Adrenal gland (tissue), 5 donors: ENCODE results near the gene ITGA3.

Experiments used
- CTCF ChIP-seq, 6 experiments: fragments of 450-650 bp in 4 of 6; fragments of 200-600 bp in 2 of 6; sonication (generic) in 1 of 6; IDR thresholded peaks; 1 replicate in 5 of 6; 2 replicates in 1 of 6; pipeline versions ENCODE4 v1.5.1 to v1.8.0; 2016 to 2021; ENCODE audit warnings: antibody characterized with exemption in 6 of 6, mild to moderate bottlenecking in 2 of 6, moderate library complexity in 1 of 6
- POLR2A ChIP-seq, 2 donors: fragments of 450-650 bp; IDR thresholded peaks; one replicate each; pipeline ENCODE4 v1.6.1; 2017; ENCODE audit warnings: antibody characterized with exemption in 2 of 2, mild to moderate bottlenecking in 2 of 2, moderate library complexity in 1 of 2
- donor health status: DM: no; HTN: no; CAD: no.

- no peak for TF ChIP-seq CTCF (IDR thresholded peaks at IDR 0.05)
- TF ChIP-seq POLR2A (IDR thresholded peaks at IDR 0.05) = no peak
These were observed 4.3 kb upstream of the ITGA3 start for GRCh38 chr17:50051606-50052005.
